ENCODE measurements around the gene ZNF33A.

Gene ZNF33A

GRCh38 chr10:38038107-38038931 lies 27.8 kb downstream of the ZNF33A start:
- H3K4me3 ChIP-seq (ENCODE audit: low read depth, low read length): no peak overlapping the region
- no peak for DNase-seq (ENCODE audit: low read depth)

GRCh38 chr10:38038932-38039245 lies 28.4 kb downstream of the ZNF33A start:
- no peak for DNase-seq (ENCODE audit: low read depth)
- TF ChIP-seq MYC (IDR thresholded peaks at IDR 0.05; ENCODE audit: low read depth, low read length): no peak
- no peak for TF ChIP-seq POLR2A (IDR thresholded peaks at IDR 0.05; ENCODE audit: extremely low read depth, insufficient read length)
- no peak for TF ChIP-seq CTCF (IDR thresholded peaks at IDR 0.05; ENCODE audit: low read depth, low read length)
- TF ChIP-seq, protein P1, sequence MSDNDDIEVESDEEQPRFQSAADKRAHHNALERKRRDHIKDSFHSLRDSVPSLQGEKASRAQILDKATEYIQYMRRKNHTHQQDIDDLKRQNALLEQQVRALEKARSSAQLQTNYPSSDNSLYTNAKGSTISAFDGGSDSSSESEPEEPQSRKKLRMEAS (IDR thresholded peaks at IDR 0.05; ENCODE audit: low read depth, low read length): no peak
- no peak overlapping the region for H3K4me3 ChIP-seq (ENCODE audit: low read depth, low read length)

More at GRCh38 chr10:38038107-38038931, 27.8 kb downstream of the ZNF33A start:
- TF ChIP-seq POLR2A (IDR thresholded peaks at IDR 0.05; ENCODE audit: extremely low read depth, insufficient read length) (no peak), MYC (IDR thresholded peaks at IDR 0.05; ENCODE audit: low read depth, low read length) (no peak)

- TF ChIP-seq POLR2A (IDR thresholded peaks at IDR 0.05; ENCODE audit: extremely low read depth, insufficient read length) (no peak), CTCF (IDR thresholded peaks at IDR 0.05; ENCODE audit: low read depth, low read length) (no peak), MYC (IDR thresholded peaks at IDR 0.05; ENCODE audit: low read depth, low read length) (no peak)
- TF ChIP-seq, protein P1 (IDR thresholded peaks at IDR 0.05; ENCODE audit: low read depth, low read length): no peak
- no peak overlapping the region for H3K4me3 ChIP-seq (ENCODE audit: low read depth, low read length)
- DNase-seq (ENCODE audit: low read depth): no peak
Observed at GRCh38 chr10:38043516-38043915, 33.0 kb downstream of the ZNF33A start.

GRCh38 chr10:38045129-38045528 lies 34.7 kb downstream of the ZNF33A start:
- TF ChIP-seq MYC (IDR thresholded peaks at IDR 0.05; ENCODE audit: low read depth, low read length) (no peak), POLR2A (IDR thresholded peaks at IDR 0.05; ENCODE audit: extremely low read depth, insufficient read length) (no peak), CTCF (IDR thresholded peaks at IDR 0.05; ENCODE audit: low read depth, low read length) (no peak)
- TF ChIP-seq, protein P1 (IDR thresholded peaks at IDR 0.05; ENCODE audit: low read depth, low read length): no peak
- no peak overlapping the region for H3K4me3 ChIP-seq (ENCODE audit: low read depth, low read length)
- no peak for DNase-seq (ENCODE audit: low read depth)

DNA sequence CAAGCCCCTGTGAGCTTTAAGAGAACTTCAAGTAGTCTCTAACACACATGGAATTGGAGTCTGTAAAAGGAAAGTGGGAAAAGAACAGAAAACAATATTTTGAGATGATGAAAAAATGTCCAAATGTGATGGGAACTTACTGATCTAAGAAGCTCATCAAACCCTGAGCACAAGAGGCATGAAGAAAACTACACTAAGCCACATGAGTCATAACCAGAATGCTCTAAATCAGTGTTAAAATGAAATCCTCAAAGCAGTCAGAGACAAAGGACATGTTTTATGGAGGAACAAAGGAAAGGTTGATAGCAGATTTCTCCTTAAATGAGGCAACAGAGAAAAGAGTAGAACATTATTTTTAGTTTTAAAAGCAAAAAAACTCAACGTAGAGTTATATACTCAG lies 37.2 kb downstream of the ZNF33A start:
- no peak overlapping the region for H3K4me3 ChIP-seq (ENCODE audit: low read depth, low read length)
- no peak for TF ChIP-seq POLR2A (IDR thresholded peaks at IDR 0.05; ENCODE audit: extremely low read depth, insufficient read length)
- TF ChIP-seq, protein P1 (IDR thresholded peaks at IDR 0.05; ENCODE audit: low read depth, low read length): no peak
- no peak for TF ChIP-seq MYC (IDR thresholded peaks at IDR 0.05; ENCODE audit: low read depth, low read length)
- TF ChIP-seq CTCF (IDR thresholded peaks at IDR 0.05; ENCODE audit: low read depth, low read length): no peak
- DNase-seq (ENCODE audit: low read depth): no peak

GRCh38 chr10:38050212-38050611 lies 39.7 kb downstream of the ZNF33A start:
- DNase-seq (ENCODE audit: low read depth): no peak
- no peak for TF ChIP-seq POLR2A (IDR thresholded peaks at IDR 0.05; ENCODE audit: extremely low read depth, insufficient read length)
- TF ChIP-seq MYC (IDR thresholded peaks at IDR 0.05; ENCODE audit: low read depth, low read length): no peak
- no peak for TF ChIP-seq CTCF (IDR thresholded peaks at IDR 0.05; ENCODE audit: low read depth, low read length)
- TF ChIP-seq, protein P1 (IDR thresholded peaks at IDR 0.05; ENCODE audit: low read depth, low read length): no peak
- H3K4me3 ChIP-seq (ENCODE audit: low read depth, low read length): no peak overlapping the region
